OCI-LY1 (cell line): Measurements from ENCODE around the gene EHD2.
A peak's percentile ranks its signal among the peaks of the same experiment; 100 is the strongest.

Experiments used
- H2AFZ ChIP-seq: fragments of 200-600 bp; sonication (generic), shearing (Covaris generic); 2 replicates; pipeline ENCODE4 v1.6.0; 2014; ENCODE audit warnings: antibody characterized with exemption, mild to moderate bottlenecking, low read length
- H3F3A ChIP-seq: fragments of 200-600 bp; sonication (generic), shearing (Covaris generic); 2 replicates; pipeline ENCODE4 v1.6.0; 2014; ENCODE audit warnings: mild to moderate bottlenecking, antibody characterized with exemption, low read length, moderate library complexity; ENCODE audit not compliant: insufficient read depth
- H3K27ac ChIP-seq: fragments of 200-600 bp; sonication (generic); 2 replicates; pipeline ENCODE4 v1.5.1; 2014; ENCODE audit warnings: low read length, mixed run types, mild to moderate bottlenecking, low read depth; ENCODE audit not compliant: poor library complexity, severe bottlenecking
- H3K27me3 ChIP-seq: fragments of 200-600 bp; sonication (generic); 2 replicates; pipeline ENCODE4 v1.6.0; 2014; ENCODE audit warnings: antibody characterized with exemption, mild to moderate bottlenecking, low read length, moderate library complexity; ENCODE audit not compliant: insufficient read depth
- H3K36me3 ChIP-seq: fragments of 200-600 bp; sonication (generic); 2 replicates; pipeline ENCODE4 v1.6.1; 2014; ENCODE audit warnings: mild to moderate bottlenecking, antibody characterized with exemption, low read length, moderate library complexity, mixed read lengths; ENCODE audit not compliant: insufficient read depth
- H3K4me1 ChIP-seq: fragments of 200-600 bp; sonication (generic); 2 replicates; pipeline ENCODE4 v1.5.1; 2014; ENCODE audit warnings: mild to moderate bottlenecking, low read length, moderate library complexity; ENCODE audit not compliant: insufficient read depth, severe bottlenecking
- H3K4me2 ChIP-seq: fragments of 200-600 bp; sonication (generic), shearing (Covaris generic); 2 replicates; pipeline ENCODE4 v1.6.1; 2014; ENCODE audit warnings: low read length
- H3K4me3 ChIP-seq: fragments of 200-600 bp; sonication (generic); 2 replicates; pipeline ENCODE4 v1.5.1; 2014; ENCODE audit warnings: low read length, low read depth, mild to moderate bottlenecking, mixed read lengths; ENCODE audit not compliant: poor library complexity, severe bottlenecking
- H3K79me2 ChIP-seq: fragments of 200-600 bp; shearing (Covaris generic); 2 replicates; pipeline ENCODE4 v1.6.1; 2016; ENCODE audit warnings: mixed run types, low read length, mixed read lengths; ENCODE audit not compliant: insufficient read depth
- H3K9ac ChIP-seq: fragments of 200-600 bp; sonication (generic), shearing (Covaris generic); 2 replicates; pipeline ENCODE4 v1.6.1; 2014; ENCODE audit warnings: mild to moderate bottlenecking, low read length, mixed read lengths
- H3K9me2 ChIP-seq: fragments of 200-600 bp; sonication (generic), shearing (Covaris generic); 2 replicates; pipeline ENCODE4 v1.6.1; 2014; ENCODE audit warnings: low read depth, mild to moderate bottlenecking, low read length, mixed read lengths
- H3K9me3 ChIP-seq: fragments of 200-600 bp; shearing (Covaris generic); 2 replicates; pipeline ENCODE4 v1.6.1; 2014; ENCODE audit warnings: low read length, mixed read lengths
- H4K20me1 ChIP-seq: fragments of 200-600 bp; sonication (generic), shearing (Covaris generic); 2 replicates; pipeline ENCODE4 v1.6.0; 2016; ENCODE audit warnings: mild to moderate bottlenecking, low read length; ENCODE audit not compliant: insufficient read depth
- EZH2 ChIP-seq: fragments of 200-600 bp; sonication (generic), shearing (Covaris generic); IDR thresholded peaks from 2 replicates; pipeline ENCODE4 v1.8.0; 2017; ENCODE audit warnings: borderline replicate concordance, mixed run types, mild to moderate bottlenecking, antibody characterized with exemption, low read length, moderate library complexity, mixed read lengths
- TF ChIP-seq, protein P1 (sequence below): fragments of 200-600 bp; sonication (generic), shearing (Covaris generic); IDR thresholded peaks from 2 replicates; pipeline ENCODE4 v1.5.1; 2017; ENCODE audit warnings: mild to moderate bottlenecking, antibody characterized with exemption, low read length, moderate library complexity, mixed read lengths

EHD2 gene

DNA sequence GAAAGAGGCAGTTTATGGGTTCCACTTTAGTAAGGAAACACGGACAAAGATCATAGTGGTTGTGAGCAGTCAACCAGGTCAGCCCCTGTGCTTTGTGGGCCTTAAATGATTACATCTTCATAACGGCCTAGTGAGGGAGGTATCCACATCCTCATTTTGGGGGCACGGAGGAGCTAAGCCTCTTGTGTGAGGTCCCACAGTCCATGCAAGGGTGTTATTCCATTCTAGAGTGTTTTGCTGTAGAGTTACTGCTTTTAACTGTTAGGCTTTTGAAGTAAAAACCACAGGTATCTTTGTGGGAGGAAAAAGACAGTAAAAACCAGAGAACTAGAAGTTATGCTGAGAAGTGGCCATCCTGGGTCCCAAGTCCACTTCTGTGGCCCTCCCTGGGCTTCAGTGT, 36.1 kb downstream of the EHD2 start:
- Histone ChIP-seq H3K9me3 (no peaks in the 10 kb centered on the region), H3K4me1 (peaks cover 34% of the 10 kb centered on the region), H3K4me2 (peak overlapping the region; percentile 43; the same call in 1 of the 2 replicates), H3K27ac (peak overlapping the region; percentile 60), H3K27me3 (no peaks in the 10 kb centered on the region), H3K4me3 (peak overlapping the region; percentile 15), H3F3A (no peaks in the 10 kb centered on the region), H4K20me1 (no peaks in the 10 kb centered on the region), H3K9ac (no peak overlapping the region), H2AFZ (no peak overlapping the region), H3K36me3 (peaks cover 70% of the 10 kb centered on the region), H3K9me2 (no peaks in the 10 kb centered on the region), H3K79me2 (peaks cover 11% of the 10 kb centered on the region; the same call in 1 of the 2 replicates)
- TF ChIP-seq EZH2: no peak
- TF ChIP-seq, protein P1, sequence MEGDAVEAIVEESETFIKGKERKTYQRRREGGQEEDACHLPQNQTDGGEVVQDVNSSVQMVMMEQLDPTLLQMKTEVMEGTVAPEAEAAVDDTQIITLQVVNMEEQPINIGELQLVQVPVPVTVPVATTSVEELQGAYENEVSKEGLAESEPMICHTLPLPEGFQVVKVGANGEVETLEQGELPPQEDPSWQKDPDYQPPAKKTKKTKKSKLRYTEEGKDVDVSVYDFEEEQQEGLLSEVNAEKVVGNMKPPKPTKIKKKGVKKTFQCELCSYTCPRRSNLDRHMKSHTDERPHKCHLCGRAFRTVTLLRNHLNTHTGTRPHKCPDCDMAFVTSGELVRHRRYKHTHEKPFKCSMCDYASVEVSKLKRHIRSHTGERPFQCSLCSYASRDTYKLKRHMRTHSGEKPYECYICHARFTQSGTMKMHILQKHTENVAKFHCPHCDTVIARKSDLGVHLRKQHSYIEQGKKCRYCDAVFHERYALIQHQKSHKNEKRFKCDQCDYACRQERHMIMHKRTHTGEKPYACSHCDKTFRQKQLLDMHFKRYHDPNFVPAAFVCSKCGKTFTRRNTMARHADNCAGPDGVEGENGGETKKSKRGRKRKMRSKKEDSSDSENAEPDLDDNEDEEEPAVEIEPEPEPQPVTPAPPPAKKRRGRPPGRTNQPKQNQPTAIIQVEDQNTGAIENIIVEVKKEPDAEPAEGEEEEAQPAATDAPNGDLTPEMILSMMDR: no peak

- H3K27ac ChIP-seq: no peak overlapping the region
- no peaks in the 10 kb centered on the region for H3K9me2 ChIP-seq
- no peaks in the 10 kb centered on the region for H3F3A ChIP-seq
- no peak overlapping the region for H3K4me3 ChIP-seq
- H4K20me1 ChIP-seq: no peaks in the 10 kb centered on the region
- H3K79me2 ChIP-seq: peaks cover 11% of the 10 kb centered on the region; the same call in 1 of the 2 replicates
- H3K4me2 ChIP-seq: no peak overlapping the region
- TF ChIP-seq, protein P1: no peak
- TF ChIP-seq EZH2: no peak
- H3K9me3 ChIP-seq: no peaks in the 10 kb centered on the region
- no peaks in the 10 kb centered on the region for H3K27me3 ChIP-seq
- peaks cover 28% of the 10 kb centered on the region for H3K4me1 ChIP-seq
- peaks cover 83% of the 10 kb centered on the region for H3K36me3 ChIP-seq
- no peak overlapping the region for H3K9ac ChIP-seq
- no peak overlapping the region for H2AFZ ChIP-seq
Measured at GRCh38 chr19:47750752-47751151, 37.5 kb downstream of the EHD2 start.

DNA sequence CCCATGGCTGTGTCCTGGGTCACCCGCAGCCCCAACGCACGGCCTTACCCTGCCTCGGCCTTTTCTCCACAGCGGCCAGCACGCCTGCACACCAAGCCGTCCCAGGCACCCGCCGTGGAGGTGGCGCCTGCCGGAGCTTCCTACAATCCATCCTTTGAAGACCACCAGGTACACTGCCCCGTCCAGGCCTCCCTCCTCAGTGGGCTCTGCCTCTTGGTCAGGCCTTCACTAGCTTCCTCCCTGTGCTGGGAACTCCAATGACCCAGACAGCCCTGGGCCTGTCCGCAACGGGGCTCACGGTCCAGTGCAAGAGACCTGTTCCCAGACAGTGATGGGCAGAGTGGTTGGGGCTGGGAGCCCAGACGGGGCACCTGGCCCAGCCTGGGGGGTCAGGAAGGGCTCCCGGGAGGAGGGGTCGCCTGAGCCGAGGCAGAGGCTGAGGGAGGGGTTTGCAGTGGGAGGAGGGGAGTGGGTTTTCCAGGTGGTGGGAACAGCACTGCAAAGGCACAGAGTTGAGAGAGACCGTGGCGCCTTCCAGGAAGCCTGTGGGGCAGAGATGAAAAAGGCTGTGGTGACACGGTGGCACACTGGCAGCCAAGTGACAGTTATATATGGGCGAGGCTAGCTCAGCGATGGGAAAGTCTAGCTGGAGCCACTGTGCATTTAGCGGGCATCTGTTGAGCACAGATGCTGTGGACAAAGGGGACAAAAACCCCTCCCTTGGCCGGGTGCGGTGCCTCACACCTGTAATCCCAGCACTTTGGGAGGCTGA, 39.4 kb downstream of the EHD2 start:
- H3K4me2 ChIP-seq: no peak overlapping the region
- H3K4me3 ChIP-seq: no peak overlapping the region
- no peaks in the 10 kb centered on the region for H3K79me2 ChIP-seq
- H3K9ac ChIP-seq: no peak overlapping the region
- H2AFZ ChIP-seq: no peak overlapping the region
- H3K4me1 ChIP-seq: peaks cover 15% of the 10 kb centered on the region
- no peak overlapping the region for H3K27ac ChIP-seq
- H3K9me3 ChIP-seq: no peaks in the 10 kb centered on the region
- H3F3A ChIP-seq: no peaks in the 10 kb centered on the region
- no peaks in the 10 kb centered on the region for H3K9me2 ChIP-seq
- TF ChIP-seq EZH2: no peak
- TF ChIP-seq, protein P1: no peak
- no peaks in the 10 kb centered on the region for H3K27me3 ChIP-seq
- H3K36me3 ChIP-seq: peaks cover 92% of the 10 kb centered on the region
- no peaks in the 10 kb centered on the region for H4K20me1 ChIP-seq
